ENCODE data around the gene MYO1C.

MYO1C gene

DNA sequence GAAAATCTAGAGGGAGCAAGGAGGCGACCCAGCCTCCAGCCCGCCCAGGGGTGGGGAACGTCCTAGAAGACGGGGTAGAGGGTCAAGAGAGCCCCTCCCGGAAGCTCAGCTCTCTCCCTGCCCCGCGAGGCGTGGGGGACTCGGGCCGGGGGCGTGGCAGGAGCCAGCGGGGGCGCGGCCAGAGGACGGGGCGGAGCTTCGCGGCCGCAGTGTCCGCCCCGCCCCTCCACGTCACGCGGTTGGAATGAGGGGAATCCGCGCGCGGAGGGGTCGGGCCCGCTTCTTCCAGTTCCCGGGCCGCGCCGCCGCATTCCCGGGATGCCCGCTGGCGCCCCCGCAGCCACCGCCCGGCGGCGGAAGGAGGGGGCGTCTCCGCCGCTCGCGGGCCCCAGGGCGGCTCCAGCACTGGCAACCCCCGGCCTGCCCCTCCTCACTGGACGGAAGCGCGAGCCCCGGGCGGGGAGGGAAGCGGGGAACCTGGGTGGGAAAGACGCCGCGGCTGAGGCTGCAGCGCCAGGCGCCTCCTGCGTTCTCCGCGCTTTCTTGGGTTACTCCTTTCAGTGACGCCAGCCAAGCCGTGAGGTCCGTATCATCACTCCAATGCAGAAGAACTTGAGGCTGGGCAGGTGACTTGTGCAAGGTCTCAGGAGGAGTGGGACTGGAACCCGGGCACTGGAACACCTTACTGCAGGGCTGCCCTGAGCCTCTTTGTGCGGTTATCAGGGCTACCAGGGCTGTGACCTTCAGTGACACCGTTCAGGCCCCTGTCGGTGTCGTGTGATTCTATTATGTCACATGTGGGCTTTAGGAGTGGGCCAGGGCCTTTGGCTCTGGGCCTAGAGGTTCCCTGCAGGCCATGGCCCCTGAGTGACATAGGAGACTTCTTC, 4.3 kb downstream of the MYO1C start:
- Histone ChIP-seq H2AFZ (ENCODE audit: low read length) (no peak overlapping the region), H3K9ac (ENCODE audit: low read length) (peak overlapping the region; percentile 66; the same call in 1 of the 2 replicates)

DNA sequence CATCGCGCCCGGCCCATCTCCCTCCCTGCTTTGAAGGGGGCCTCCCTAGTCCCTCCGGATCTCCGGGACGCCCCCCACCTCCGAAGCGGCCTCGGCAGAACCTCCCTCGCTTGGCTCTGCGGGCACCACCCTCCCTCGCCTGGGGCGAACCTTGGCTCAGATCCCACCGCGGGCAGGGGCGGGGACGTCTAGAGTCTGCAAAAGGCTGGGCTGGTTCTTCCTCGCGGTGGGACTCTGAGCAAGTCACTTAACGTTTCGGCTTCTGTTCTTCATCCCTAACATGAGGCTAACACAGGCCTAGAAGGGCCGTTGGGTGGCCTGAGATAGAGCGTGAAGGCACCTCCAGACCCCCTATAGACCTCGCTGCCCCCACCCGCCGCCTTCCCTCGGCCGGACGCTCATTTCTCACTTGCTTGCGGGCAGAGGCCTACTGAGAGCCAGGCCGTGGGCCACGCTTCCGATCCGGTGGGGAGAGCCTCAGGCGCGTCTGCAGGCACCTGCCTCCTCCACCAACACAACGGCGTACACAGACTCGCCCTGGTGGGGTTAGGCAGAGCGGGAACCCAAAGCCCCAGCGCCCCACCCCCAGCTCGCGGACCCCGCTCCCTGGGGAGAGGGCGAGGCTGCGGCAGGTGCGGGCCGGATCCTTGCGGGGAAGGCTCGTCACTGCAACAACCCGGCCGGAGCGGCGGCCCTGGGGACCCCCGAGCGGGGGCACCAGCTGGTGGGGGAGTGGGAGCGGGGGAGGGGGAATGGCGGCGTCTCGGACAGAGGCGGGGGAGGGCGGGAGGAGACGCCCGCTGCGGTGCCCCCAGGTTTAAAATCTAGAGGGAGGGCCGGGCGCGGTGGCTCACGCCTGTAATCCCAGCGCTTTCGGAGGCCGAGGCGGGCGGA, 5.4 kb downstream of the MYO1C start:
- peak overlapping the region; percentile 66; the same call in 1 of the 2 replicates for H3K9ac ChIP-seq (ENCODE audit: low read length)
- H3K4me2 ChIP-seq (ENCODE audit: low read length) = peak overlapping the region; percentile 84
- no peak for TF ChIP-seq EZH2 (IDR thresholded peaks at IDR 0.05; ENCODE audit: borderline replicate concordance, low read length)
- TF ChIP-seq, protein P1, sequence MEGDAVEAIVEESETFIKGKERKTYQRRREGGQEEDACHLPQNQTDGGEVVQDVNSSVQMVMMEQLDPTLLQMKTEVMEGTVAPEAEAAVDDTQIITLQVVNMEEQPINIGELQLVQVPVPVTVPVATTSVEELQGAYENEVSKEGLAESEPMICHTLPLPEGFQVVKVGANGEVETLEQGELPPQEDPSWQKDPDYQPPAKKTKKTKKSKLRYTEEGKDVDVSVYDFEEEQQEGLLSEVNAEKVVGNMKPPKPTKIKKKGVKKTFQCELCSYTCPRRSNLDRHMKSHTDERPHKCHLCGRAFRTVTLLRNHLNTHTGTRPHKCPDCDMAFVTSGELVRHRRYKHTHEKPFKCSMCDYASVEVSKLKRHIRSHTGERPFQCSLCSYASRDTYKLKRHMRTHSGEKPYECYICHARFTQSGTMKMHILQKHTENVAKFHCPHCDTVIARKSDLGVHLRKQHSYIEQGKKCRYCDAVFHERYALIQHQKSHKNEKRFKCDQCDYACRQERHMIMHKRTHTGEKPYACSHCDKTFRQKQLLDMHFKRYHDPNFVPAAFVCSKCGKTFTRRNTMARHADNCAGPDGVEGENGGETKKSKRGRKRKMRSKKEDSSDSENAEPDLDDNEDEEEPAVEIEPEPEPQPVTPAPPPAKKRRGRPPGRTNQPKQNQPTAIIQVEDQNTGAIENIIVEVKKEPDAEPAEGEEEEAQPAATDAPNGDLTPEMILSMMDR (IDR thresholded peaks at IDR 0.05; ENCODE audit: low read length) = no peak
- no peaks in the 10 kb centered on the region for H3K79me2 ChIP-seq (ENCODE audit: insufficient read depth, low read length)
- H3K4me3 ChIP-seq (ENCODE audit: low read depth, low read length, poor library complexity, severe bottlenecking) = peak overlapping the region; percentile 58
- H4K20me1 ChIP-seq (ENCODE audit: insufficient read depth, low read length) = no peaks in the 10 kb centered on the region
- H3K9me2 ChIP-seq (ENCODE audit: low read depth, low read length) = no peaks in the 10 kb centered on the region
- peak overlapping the region; percentile 95 for H3K27ac ChIP-seq (ENCODE audit: low read depth, low read length, poor library complexity, severe bottlenecking)
- H3K27me3 ChIP-seq (ENCODE audit: insufficient read depth, low read length) = no peaks in the 10 kb centered on the region
- no peak overlapping the region for H2AFZ ChIP-seq (ENCODE audit: low read length)
- peaks cover 55% of the 10 kb centered on the region for H3K4me1 ChIP-seq (ENCODE audit: insufficient read depth, low read length, severe bottlenecking)
- H3F3A ChIP-seq (ENCODE audit: insufficient read depth, low read length) = no peaks in the 10 kb centered on the region
- H3K36me3 ChIP-seq (ENCODE audit: insufficient read depth, low read length) = peaks cover 7% of the 10 kb centered on the region; the same call in 1 of the 2 replicates
- H3K9me3 ChIP-seq (ENCODE audit: low read length) = no peaks in the 10 kb centered on the region

More for the DNA sequence above, 4.3 kb downstream of the MYO1C start:
- Histone ChIP-seq H3K27me3 (ENCODE audit: insufficient read depth, low read length) (no peaks in the 10 kb centered on the region), H3K36me3 (ENCODE audit: insufficient read depth, low read length) (0 out of 2 replicates have a peak, but pooled peaks cover 3% of the 10 kb centered on the region), H3K9me3 (ENCODE audit: low read length) (no peaks in the 10 kb centered on the region), H3F3A (ENCODE audit: insufficient read depth, low read length) (no peaks in the 10 kb centered on the region), H3K27ac (ENCODE audit: low read depth, low read length, poor library complexity, severe bottlenecking) (peak overlapping the region; percentile 95), H4K20me1 (ENCODE audit: insufficient read depth, low read length) (no peaks in the 10 kb centered on the region), H3K4me3 (ENCODE audit: low read depth, low read length, poor library complexity, severe bottlenecking) (peak overlapping the region; percentile 58), H3K9me2 (ENCODE audit: low read depth, low read length) (no peaks in the 10 kb centered on the region), H3K4me2 (ENCODE audit: low read length) (peak overlapping the region; percentile 84), H3K79me2 (ENCODE audit: insufficient read depth, low read length) (no peaks in the 10 kb centered on the region), H3K4me1 (ENCODE audit: insufficient read depth, low read length, severe bottlenecking) (peaks cover 58% of the 10 kb centered on the region)
- TF ChIP-seq, protein P1 (IDR thresholded peaks at IDR 0.05; ENCODE audit: low read length) = no peak
- no peak for TF ChIP-seq EZH2 (IDR thresholded peaks at IDR 0.05; ENCODE audit: borderline replicate concordance, low read length)
